ENCODE results near the gene TTC9.

DNA sequence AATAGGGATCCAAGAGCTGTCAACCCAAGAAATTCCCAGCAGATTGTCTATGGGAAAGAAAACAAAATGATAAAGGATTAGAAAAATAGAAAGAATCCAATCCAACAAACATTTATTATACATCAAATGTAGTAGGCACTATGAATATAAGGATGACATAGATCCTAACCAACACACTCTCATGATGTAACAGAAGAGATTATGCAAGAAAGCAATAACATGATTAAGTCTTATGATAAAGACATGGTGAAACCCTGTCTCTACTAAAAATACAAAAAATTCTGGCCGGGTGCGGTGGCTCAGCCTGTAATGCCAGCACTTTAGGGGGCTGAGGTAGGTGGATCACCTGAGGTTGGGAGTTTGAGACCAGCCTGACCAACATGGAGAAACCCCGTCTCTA is 44.0 kb upstream of the TTC9 start:
- TF ChIP-seq POLR2A (IDR thresholded peaks at IDR 0.05) = no peak
- TF ChIP-seq, protein P1, sequence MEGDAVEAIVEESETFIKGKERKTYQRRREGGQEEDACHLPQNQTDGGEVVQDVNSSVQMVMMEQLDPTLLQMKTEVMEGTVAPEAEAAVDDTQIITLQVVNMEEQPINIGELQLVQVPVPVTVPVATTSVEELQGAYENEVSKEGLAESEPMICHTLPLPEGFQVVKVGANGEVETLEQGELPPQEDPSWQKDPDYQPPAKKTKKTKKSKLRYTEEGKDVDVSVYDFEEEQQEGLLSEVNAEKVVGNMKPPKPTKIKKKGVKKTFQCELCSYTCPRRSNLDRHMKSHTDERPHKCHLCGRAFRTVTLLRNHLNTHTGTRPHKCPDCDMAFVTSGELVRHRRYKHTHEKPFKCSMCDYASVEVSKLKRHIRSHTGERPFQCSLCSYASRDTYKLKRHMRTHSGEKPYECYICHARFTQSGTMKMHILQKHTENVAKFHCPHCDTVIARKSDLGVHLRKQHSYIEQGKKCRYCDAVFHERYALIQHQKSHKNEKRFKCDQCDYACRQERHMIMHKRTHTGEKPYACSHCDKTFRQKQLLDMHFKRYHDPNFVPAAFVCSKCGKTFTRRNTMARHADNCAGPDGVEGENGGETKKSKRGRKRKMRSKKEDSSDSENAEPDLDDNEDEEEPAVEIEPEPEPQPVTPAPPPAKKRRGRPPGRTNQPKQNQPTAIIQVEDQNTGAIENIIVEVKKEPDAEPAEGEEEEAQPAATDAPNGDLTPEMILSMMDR (IDR thresholded peaks at IDR 0.05) = no peak
